Measurements from ENCODE around the gene RRM2.
"Not testable (repeated sequence)": the region's sequence is repeated elsewhere in the genome, so short reads cannot be mapped to it uniquely, and the experiment has no call there.

RRM2 gene

DNA sequence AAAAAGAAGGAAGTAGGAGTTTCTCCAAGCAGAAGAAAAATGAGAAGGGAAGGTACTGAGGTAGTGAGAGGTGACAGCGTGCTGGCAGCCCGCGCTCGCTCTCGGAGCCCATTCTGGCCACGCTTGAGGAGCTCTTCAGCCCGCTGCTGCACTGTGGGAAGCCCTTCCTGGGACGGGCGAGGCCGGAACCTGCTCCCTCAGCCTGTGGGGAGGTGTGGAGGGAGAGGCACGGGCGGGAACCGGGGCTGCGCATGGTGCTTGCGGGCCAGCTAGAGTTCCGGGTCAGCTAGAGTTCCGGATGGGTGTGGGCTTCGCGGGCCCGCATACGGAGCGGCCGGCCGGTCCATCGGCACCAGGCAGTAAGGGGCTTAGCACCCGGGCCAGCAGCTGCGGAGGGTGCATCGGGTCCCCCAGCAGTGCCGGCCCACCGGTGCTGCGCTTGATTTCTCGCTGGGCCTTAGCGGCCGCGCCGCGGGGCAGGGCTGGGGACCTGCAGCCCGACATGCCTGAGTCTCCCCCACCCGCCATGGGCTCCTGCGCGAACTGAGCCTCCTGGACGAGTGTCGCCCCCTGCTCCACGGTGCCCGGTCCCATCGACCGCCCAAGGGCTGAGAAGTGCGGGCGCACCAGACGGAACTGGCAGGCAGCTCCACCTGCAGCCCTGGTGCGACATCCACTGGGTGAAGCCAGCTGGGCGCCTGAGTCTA, 31.2 kb upstream of the RRM2 start:
- no peak for DNase-seq (ENCODE audit: low read depth in 4 of 4, low spot score in 1 of 4)

DNA sequence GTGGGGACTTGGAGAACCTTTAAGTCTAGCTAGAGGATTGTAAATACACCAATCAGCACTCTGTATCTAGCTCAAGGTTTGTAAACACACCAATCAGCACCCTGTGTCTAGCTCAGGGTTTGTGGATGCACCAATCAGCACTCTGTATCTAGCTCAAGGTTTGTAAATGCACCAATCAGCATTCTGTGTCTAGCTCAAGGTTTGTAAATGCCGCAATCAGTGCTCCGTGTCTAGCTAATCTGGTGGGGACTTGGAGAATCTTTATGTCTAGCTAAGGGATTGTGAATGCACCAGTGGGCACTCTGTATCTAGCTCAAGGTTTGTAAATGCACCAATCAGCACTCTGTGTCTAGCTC, 30.7 kb upstream of the RRM2 start:
- DNase-seq (ENCODE audit: low read depth in 4 of 4, low spot score in 1 of 4), result not testable (repeated sequence)

DNA sequence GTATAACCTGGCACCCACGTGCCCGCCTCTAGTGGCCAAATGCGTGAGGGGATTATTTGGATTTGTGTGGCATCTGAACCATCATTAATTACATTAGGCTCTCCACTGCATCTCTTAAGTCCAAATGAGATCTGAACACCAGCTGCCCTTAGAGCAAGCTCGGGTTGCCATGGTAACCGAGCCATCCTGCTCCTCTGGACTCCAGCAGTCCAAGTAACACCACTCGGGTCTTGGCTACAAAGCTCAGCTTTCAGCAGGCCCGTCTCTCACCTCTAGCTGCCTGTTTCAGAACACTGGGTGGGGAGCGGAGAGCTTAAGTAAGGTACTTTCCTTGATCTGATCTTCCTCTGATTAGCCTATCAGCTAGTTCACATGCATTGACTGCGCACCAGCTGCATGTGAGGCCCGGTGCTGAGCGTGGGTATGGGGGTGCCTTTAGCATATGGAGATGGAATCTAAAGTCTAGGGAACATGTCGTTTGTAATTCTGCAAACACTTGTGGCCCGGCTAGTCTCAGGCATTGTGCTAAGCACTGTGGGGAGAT, 28.2 kb upstream of the RRM2 start:
- DNase-seq (ENCODE audit: low read depth in 4 of 4, low spot score in 1 of 4), result no peak

DNA sequence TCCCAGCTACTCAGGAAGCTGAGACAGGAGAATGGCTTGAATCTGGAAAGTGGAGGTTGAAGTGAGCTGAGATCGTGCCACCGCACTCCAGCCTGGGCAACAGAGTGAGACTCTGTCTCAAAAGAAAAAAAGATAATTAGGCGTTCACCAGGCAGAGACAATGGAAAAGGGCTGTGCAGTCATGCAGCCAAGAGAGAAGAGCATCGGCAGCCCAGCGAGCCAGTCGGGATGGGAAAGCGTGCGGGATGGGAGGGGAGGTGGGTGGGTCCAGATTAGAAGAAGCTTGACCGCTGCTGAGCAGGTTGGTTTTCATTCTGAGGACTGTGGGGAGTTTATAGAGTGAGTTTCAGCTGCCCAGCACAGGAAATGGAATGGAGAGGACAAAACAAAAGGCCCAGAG, 27.4 kb upstream of the RRM2 start:
- no peak for DNase-seq (ENCODE audit: low read depth in 4 of 4, low spot score in 1 of 4)

DNA sequence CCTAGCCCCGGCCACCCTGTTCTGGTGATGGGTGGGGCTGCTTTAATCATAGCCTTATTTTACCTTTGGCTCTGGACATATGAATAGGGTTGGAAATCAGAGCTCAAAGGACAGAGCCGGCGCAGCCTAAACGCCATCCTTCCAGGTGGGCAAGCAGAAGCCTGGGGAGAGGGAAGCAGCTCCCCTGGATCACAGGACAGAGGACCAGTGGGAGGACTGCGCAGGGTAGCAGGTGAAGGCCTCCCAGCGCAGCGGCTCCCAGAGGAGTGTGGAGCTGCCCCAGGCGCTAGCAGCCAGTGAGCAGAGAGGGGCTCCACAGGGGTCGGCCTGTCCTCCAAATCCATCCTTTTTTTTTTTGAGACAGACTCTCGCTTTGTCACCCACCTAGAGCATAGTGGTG, 25.9 kb upstream of the RRM2 start:
- DNase-seq (ENCODE audit: low read depth in 4 of 4, low spot score in 1 of 4), result no peak

DNA sequence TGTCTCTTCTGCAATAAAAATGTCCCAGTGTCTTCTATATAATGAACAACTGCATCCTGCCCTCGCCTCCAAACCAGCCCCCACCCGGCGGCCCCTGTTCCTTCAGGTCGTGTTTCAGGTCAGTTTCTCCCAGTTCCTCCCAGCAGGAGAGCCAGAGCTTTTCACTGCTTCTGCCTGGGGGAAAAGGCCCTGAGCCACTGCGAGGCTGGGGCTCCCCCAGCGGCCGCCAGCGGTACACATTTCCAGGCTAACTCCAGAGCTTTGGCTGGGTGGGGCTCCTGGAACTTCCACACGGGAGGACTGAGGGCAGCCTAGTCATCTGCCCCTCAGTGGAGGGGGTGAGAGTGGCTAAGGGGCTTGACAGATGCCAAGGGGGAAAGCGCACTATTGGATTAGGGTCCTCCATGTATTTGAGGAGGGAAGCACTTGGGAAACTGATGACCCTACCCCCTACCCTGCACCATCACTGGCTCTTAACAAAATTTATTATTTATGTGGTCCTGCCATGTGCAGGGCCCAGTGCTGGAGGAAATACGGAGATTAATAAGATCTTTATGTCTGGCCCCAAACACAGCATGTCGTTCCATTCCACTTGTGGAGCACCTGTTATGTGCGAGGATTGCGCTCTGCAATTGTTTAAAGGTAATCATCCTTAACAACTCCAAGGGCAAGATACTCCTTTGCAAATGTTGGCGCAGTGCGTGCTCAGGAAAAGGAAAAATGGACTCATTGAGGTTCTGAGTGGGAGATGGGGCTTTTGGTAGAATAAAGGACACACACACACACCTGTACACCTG, 25.0 kb upstream of the RRM2 start:
- DNase-seq (ENCODE audit: low read depth in 4 of 4, low spot score in 1 of 4), result no peak

DNA sequence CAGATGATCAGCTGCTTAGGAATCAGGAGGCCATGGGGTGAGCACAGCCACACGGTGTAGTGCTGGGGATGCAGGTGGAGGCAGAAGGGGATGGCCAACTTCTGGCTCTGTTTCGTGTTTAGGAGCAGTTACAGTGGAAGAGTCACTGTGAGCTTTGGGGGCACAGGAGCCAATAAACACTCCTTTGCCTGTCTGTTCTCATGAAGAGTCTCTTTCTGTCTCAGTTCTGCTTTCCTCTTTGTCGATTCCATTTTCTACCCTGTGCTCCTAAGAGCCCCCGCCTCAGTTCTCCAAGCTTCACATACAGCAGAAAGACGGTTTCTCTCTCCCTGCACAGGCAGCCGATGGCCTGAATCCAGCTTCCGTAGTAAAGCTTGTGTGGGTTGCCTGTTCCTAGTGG, 21.0 kb upstream of the RRM2 start:
- no peak for DNase-seq (ENCODE audit: low read depth in 4 of 4, low spot score in 1 of 4)

DNA sequence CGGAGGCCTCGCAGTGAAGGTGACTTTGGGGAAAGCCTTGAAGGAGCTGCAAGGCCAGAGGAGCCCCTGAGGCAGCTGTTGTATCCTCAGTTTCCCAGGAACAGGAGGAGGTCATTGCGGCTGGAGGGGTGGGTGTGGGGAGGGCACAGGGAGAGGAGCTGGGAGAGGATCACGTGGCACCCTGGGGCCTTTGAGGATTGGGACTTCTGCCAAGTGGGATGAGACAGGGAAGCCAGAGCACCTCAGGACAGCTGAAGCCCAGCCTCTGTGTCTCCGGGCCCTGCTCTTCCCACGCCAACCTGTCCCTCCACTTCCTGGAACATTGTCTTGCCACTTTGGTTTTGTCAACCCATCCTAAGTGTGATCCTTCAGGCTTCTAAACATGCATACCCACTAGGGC, 19.4 kb upstream of the RRM2 start:
- no peak for DNase-seq (ENCODE audit: low read depth in 4 of 4, low spot score in 1 of 4)

DNA sequence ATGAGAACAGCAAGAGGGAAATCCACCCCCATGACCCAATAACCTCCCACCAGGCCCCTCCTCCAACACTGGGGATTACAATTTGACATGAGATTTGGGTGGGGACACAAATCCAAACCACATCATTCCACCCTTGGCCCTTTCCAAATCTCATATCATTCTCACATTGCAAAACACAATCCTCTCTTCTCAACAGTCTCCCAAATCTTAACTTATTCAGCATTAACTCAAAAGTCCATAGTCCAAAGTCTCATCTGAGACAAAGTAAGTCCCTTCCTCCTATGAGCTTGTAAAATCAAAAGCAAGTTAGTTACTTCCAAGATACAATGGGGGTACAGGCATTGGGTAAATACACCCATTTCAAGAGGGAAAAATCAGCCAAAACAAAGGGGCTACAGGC, 17.6 kb upstream of the RRM2 start:
- not testable (repeated sequence) for DNase-seq (ENCODE audit: low read depth in 4 of 4, low spot score in 1 of 4)

DNA sequence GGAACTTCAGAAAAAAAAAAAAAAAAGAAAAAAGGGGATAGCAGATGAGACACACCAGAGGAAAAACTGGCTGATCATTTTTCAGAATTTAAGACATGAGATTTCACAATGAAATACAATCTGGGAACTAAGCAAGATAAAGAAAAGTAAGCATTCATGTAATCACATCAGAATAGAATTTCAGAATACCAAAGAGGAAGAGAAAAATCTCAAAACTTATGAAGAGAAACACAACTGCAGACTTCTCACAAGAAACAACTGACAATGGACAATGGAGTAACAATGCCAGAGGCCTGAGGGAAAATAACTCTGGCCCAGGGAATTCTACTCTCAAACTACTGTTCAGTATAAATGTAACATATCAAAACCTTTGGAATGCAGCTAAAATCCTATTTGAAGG, 13.2 kb upstream of the RRM2 start:
- DNase-seq (ENCODE audit: low read depth in 4 of 4, low spot score in 1 of 4), result no peak

DNA sequence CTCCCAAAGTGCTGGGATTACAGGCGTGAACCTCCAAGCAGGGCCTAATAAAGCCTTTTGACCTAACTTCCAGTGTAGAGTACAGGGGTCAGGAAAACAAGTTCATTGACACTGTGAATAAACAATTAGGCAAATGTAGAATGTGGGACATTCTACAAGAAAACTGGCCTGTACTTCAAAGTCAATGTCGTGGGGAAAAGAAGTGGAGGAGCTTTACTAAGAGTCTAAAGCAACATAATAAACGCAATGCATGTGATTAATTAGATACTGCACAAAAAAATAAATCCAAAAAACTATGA, 3.6 kb upstream of the RRM2 start:
- DNase-seq (ENCODE audit: low read depth in 4 of 4, low spot score in 1 of 4), result no peak

DNA sequence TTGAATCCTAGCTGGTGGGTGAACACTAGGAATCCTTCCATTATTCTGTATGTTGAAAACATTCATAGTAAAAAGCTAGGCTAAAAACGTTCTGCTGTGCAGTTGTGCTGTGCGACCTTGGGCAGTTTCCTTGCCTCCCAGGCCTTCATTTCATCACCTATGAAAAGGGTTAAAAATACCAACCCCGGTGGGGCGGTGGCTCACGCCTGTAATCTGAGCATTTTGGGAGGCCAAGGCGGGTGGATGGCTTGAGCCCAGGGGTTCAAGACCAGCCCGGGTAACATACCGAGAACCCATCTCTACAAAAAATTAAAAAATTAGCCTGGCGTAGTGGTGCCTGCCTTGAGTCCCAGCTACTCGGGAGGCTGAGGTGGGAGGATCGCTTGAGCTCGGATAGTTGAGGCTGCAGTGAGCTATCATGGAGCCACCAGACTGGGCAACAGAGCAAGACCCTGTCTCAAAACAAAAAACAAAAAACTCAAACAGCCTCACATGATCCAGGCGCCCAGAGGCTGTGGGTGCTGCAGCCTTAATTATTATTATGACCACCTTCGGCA, 2.9 kb upstream of the RRM2 start:
- DNase-seq (ENCODE audit: low read depth in 4 of 4, low spot score in 1 of 4), result no peak

DNA sequence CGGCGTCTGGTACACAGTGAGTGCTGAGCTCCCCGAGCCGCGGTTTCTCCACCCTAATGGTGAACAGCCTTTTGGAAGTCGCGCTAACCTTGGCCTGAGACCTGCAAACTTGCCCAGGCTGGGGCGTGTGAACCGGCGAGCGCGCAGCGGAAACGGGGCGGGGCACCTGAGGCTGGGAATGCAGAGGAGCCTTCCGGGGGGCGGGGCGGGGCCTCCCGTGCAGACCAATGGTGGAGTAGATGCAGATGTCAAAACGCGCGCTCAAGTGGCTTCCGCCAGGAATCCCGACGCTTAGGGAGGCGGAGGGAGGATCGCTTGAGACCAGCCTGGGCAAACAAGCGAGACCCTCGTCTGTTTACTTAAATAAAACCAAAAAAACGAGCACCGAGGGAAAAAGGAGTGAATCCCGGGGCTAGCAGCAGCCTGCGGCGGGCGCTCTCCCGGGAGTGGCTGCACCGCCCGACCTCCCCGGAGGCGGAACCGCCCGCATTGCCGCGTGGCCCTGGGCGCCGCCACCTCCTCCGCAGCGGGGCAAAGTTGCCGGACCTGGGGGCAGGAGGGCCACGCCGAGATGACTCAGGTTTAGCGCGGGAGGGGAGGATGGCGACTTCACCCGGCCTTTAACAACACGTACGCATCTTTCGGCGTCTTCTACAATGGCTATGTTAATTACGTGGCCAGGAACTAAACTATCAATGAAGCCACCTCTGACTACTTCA, 2.2 kb upstream of the RRM2 start:
- DNase-seq (ENCODE audit: low read depth in 4 of 4, low spot score in 1 of 4), result peak; percentile 87 to 99 (median 91)

DNA sequence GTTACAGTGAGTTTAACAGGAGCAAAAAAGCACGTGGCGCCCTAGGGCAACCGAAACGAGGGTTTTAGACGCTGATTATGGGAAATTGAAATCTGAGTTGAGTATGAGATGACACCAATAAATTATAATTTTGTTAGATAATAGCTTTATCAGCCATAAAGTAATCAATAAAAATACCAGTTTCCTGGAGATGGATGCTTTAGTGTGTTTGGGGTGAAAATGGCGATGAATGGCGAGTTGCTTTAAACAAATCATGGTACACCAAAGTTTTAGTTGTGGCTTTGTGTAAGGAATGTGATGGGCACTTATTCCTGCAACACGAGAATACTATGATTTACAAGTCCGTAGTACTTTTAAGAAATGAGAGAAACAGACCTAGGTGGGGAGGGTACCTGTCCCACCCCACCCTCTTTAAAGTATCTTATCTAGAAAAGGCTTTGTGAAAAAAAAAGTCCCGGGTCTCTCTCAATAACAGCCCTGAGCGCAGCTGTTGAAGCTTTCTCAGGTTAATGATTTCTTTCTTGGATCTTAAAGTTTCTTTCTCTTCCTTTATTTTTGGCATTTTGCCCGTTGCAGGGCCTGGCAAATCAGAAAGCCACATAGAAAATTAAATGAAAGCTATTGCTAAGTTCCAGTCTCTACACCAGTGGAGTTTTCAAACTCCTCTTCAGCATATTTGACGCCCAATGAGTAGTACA, 1.5 kb upstream of the RRM2 start:
- DNase-seq (ENCODE audit: low read depth in 4 of 4, low spot score in 1 of 4), result no peak

DNA sequence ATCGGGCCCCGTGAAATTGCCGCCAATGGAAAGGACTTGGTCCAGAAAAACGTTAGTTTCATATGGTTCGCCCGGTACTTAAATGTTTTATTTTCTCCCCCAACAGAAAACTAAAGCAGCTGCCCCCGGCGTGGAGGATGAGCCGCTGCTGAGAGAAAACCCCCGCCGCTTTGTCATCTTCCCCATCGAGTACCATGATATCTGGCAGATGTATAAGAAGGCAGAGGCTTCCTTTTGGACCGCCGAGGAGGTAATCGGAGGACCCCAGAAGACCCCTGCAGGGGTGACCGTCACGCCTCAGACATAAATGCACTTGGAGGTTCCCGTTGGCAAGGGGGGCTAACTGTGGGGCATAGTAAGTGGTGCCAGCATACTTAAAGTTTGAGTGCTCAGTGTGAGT, 742 bp downstream of the RRM2 start:
- no peak for DNase-seq (ENCODE audit: low read depth in 4 of 4, low spot score in 1 of 4)

DNA sequence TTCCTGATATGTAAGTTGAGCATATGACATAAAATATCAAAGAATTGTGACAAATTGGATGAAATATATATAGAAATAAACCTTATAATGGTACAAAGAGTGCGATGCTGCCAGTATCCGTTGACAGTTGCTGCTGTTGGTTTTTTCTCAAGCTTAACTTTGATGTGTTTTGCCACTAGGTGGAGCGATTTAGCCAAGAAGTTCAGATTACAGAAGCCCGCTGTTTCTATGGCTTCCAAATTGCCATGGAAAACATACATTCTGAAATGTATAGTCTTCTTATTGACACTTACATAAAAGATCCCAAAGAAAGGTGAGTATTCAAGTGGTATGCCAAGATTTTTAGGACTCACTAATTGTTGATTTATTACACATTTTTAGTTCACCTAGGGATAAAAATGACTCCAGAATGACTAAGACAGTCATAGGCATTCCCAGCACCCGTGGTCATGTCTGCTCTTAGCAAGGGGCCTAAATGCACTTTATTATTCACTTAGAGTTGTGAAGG, 2.1 kb downstream of the RRM2 start:
- DNase-seq (ENCODE audit: low read depth in 4 of 4, low spot score in 1 of 4), result no peak

DNA sequence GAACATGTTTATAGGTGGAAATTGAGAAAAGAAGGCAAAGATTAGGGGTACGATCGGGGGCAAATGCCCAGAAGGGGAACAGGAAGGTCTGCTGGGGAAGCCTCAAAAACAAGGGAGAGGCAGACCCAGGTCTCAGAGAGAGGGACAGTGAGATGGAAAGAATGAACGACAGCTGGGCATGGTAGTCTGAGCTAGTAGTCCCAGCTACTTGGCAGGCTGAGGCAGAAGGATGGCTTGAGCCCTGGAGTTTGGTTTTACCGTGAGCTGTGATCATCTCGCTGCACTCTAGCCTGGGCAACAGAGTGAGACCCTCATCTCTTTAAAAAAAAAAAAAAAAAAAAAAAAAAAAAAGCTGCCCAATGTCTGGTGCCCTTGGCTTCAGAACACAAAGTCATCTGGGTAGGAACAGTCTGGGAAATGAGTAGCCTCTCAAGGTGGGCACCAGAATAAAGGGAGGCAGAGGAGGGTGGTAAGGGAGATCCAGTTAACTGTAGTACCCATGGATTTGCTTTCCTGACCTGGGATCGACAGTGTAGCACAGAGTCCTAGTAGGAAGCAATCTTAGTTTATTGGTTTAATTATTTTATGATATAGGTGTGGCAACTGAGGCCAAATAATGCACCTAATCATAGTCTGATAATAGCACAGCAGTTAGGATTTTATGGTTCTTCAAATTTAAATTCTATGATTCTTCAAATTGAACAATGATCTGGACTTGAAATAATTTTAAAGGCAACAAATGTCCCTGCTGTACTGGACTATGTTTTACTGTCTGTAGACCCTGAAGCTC, 3.5 kb downstream of the RRM2 start:
- no peak for DNase-seq (ENCODE audit: low read depth in 4 of 4, low spot score in 1 of 4)

DNA sequence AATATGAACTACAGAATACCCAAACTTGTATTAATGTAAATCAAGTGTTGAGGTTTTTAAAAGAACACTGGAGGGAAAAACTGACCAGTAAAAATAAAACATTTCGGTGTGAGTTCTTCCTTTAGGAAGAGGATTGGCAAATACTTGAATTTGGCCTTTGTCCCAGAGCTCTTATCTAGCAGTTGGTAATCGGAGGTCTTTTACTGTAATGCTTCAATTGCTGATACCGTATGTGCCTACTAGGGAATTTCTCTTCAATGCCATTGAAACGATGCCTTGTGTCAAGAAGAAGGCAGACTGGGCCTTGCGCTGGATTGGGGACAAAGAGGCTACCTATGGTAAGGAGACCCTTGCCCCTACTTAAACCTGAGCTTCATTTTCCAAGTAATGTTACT, 4.1 kb downstream of the RRM2 start:
- DNase-seq (ENCODE audit: low read depth in 4 of 4, low spot score in 1 of 4), result no peak

DNA sequence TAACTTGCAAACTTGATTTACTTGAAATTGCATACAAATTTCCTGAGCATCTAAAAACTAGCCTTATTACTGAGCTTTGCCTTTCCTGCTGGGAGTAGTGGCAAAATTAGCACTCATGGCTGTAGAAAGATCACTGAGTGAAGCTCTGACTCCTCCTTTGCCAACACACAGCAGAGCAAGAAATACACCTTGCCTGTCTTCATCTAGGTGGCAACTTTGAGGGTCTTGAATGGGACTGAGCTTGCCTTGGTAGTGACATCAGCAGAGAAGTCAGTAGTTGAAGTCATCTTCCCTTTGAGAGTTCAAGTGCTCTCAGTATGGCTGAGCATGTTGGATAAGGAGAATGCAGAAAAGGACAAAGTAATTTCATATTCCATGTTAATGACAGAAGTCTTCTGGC, 5.9 kb downstream of the RRM2 start:
- no peak for DNase-seq (ENCODE audit: low read depth in 4 of 4, low spot score in 1 of 4)

DNA sequence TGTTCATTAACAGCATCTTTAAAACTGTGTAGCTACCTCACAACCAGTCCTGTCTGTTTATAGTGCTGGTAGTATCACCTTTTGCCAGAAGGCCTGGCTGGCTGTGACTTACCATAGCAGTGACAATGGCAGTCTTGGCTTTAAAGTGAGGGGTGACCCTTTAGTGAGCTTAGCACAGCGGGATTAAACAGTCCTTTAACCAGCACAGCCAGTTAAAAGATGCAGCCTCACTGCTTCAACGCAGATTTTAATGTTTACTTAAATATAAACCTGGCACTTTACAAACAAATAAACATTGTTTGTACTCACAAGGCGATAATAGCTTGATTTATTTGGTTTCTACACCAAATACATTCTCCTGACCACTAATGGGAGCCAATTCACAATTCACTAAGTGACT, 7.0 kb downstream of the RRM2 start:
- DNase-seq (ENCODE audit: low read depth in 4 of 4, low spot score in 1 of 4), result no peak

All from stimulated activated CD4-positive, alpha-beta T cell treated with anti-CD3 and anti-CD28 coated beads, Interleukin-1b, Interleukin-23, amount 100 ng/mL, for 24 hours (primary cell).